OCI-LY1 (cell line): ENCODE results near the gene WWOX.

Source experiments
- H2AFZ ChIP-seq: fragments of 200-600 bp; sonication (generic), shearing (Covaris generic); 2 replicates; pipeline ENCODE4 v1.6.0; 2014; ENCODE audit warnings: antibody characterized with exemption, mild to moderate bottlenecking, low read length
- H3F3A ChIP-seq: fragments of 200-600 bp; sonication (generic), shearing (Covaris generic); 2 replicates; pipeline ENCODE4 v1.6.0; 2014; ENCODE audit warnings: mild to moderate bottlenecking, antibody characterized with exemption, low read length, moderate library complexity; ENCODE audit not compliant: insufficient read depth
- H3K27ac ChIP-seq: fragments of 200-600 bp; sonication (generic); 2 replicates; pipeline ENCODE4 v1.5.1; 2014; ENCODE audit warnings: low read length, mixed run types, mild to moderate bottlenecking, low read depth; ENCODE audit not compliant: poor library complexity, severe bottlenecking
- H3K27me3 ChIP-seq: fragments of 200-600 bp; sonication (generic); 2 replicates; pipeline ENCODE4 v1.6.0; 2014; ENCODE audit warnings: antibody characterized with exemption, mild to moderate bottlenecking, low read length, moderate library complexity; ENCODE audit not compliant: insufficient read depth
- H3K36me3 ChIP-seq: fragments of 200-600 bp; sonication (generic); 2 replicates; pipeline ENCODE4 v1.6.1; 2014; ENCODE audit warnings: mild to moderate bottlenecking, antibody characterized with exemption, low read length, moderate library complexity, mixed read lengths; ENCODE audit not compliant: insufficient read depth
- H3K4me1 ChIP-seq: fragments of 200-600 bp; sonication (generic); 2 replicates; pipeline ENCODE4 v1.5.1; 2014; ENCODE audit warnings: mild to moderate bottlenecking, low read length, moderate library complexity; ENCODE audit not compliant: insufficient read depth, severe bottlenecking
- H3K4me2 ChIP-seq: fragments of 200-600 bp; sonication (generic), shearing (Covaris generic); 2 replicates; pipeline ENCODE4 v1.6.1; 2014; ENCODE audit warnings: low read length
- H3K4me3 ChIP-seq: fragments of 200-600 bp; sonication (generic); 2 replicates; pipeline ENCODE4 v1.5.1; 2014; ENCODE audit warnings: low read length, low read depth, mild to moderate bottlenecking, mixed read lengths; ENCODE audit not compliant: poor library complexity, severe bottlenecking
- H3K79me2 ChIP-seq: fragments of 200-600 bp; shearing (Covaris generic); 2 replicates; pipeline ENCODE4 v1.6.1; 2016; ENCODE audit warnings: mixed run types, low read length, mixed read lengths; ENCODE audit not compliant: insufficient read depth
- H3K9ac ChIP-seq: fragments of 200-600 bp; sonication (generic), shearing (Covaris generic); 2 replicates; pipeline ENCODE4 v1.6.1; 2014; ENCODE audit warnings: mild to moderate bottlenecking, low read length, mixed read lengths
- H3K9me2 ChIP-seq: fragments of 200-600 bp; sonication (generic), shearing (Covaris generic); 2 replicates; pipeline ENCODE4 v1.6.1; 2014; ENCODE audit warnings: low read depth, mild to moderate bottlenecking, low read length, mixed read lengths
- H3K9me3 ChIP-seq: fragments of 200-600 bp; shearing (Covaris generic); 2 replicates; pipeline ENCODE4 v1.6.1; 2014; ENCODE audit warnings: low read length, mixed read lengths
- H4K20me1 ChIP-seq: fragments of 200-600 bp; sonication (generic), shearing (Covaris generic); 2 replicates; pipeline ENCODE4 v1.6.0; 2016; ENCODE audit warnings: mild to moderate bottlenecking, low read length; ENCODE audit not compliant: insufficient read depth
- CTCF ChIP-seq: fragments of 200-600 bp; sonication (generic), shearing (Covaris generic); IDR thresholded peaks from 2 replicates; pipeline ENCODE4 v1.5.1; 2017; ENCODE audit warnings: mild to moderate bottlenecking, antibody characterized with exemption, low read length, moderate library complexity, mixed read lengths
- EZH2 ChIP-seq: fragments of 200-600 bp; sonication (generic), shearing (Covaris generic); IDR thresholded peaks from 2 replicates; pipeline ENCODE4 v1.8.0; 2017; ENCODE audit warnings: borderline replicate concordance, mixed run types, mild to moderate bottlenecking, antibody characterized with exemption, low read length, moderate library complexity, mixed read lengths

The WWOX gene

GRCh38 chr16:78629173-78629572 is 529.7 kb downstream of the WWOX start:
- Histone ChIP-seq H3F3A (no peaks in the 10 kb centered on the region), H3K27me3 (no peaks in the 10 kb centered on the region), H3K9ac (no peak overlapping the region), H3K4me2 (no peak overlapping the region), H3K79me2 (no peaks in the 10 kb centered on the region), H3K36me3 (no peaks in the 10 kb centered on the region), H3K4me1 (no peaks in the 10 kb centered on the region), H3K27ac (no peak overlapping the region), H3K9me3 (no peaks in the 10 kb centered on the region), H4K20me1 (no peaks in the 10 kb centered on the region), H2AFZ (no peak overlapping the region), H3K9me2 (no peaks in the 10 kb centered on the region), H3K4me3 (no peak overlapping the region)
- TF ChIP-seq EZH2 (no peak), CTCF (no peak)

GRCh38 chr16:78630102-78630501 is 530.6 kb downstream of the WWOX start:
- H3K4me3 ChIP-seq = no peak overlapping the region
- no peaks in the 10 kb centered on the region for H3K27me3 ChIP-seq
- H3K9ac ChIP-seq = no peak overlapping the region
- H3K9me3 ChIP-seq = no peaks in the 10 kb centered on the region
- no peaks in the 10 kb centered on the region for H4K20me1 ChIP-seq
- no peaks in the 10 kb centered on the region for H3F3A ChIP-seq
- no peak overlapping the region for H3K4me2 ChIP-seq
- no peak overlapping the region for H3K27ac ChIP-seq
- H3K79me2 ChIP-seq = no peaks in the 10 kb centered on the region
- H3K9me2 ChIP-seq = no peaks in the 10 kb centered on the region
- no peaks in the 10 kb centered on the region for H3K36me3 ChIP-seq
- TF ChIP-seq CTCF = no peak
- TF ChIP-seq EZH2 = no peak
- no peak overlapping the region for H2AFZ ChIP-seq
- no peaks in the 10 kb centered on the region for H3K4me1 ChIP-seq

- TF ChIP-seq CTCF (no peak), EZH2 (no peak)
- H3K27ac ChIP-seq = no peak overlapping the region
- no peaks in the 10 kb centered on the region for H3K36me3 ChIP-seq
- no peak overlapping the region for H3K4me3 ChIP-seq
- no peak overlapping the region for H3K9ac ChIP-seq
- H3K27me3 ChIP-seq = no peaks in the 10 kb centered on the region
- no peaks in the 10 kb centered on the region for H3K9me3 ChIP-seq
- no peak overlapping the region for H2AFZ ChIP-seq
- no peaks in the 10 kb centered on the region for H3K79me2 ChIP-seq
- H3F3A ChIP-seq = no peaks in the 10 kb centered on the region
- no peak overlapping the region for H3K4me2 ChIP-seq
- no peaks in the 10 kb centered on the region for H3K4me1 ChIP-seq
- no peaks in the 10 kb centered on the region for H3K9me2 ChIP-seq
- no peaks in the 10 kb centered on the region for H4K20me1 ChIP-seq
Measured at GRCh38 chr16:78633551-78633950, 534.1 kb downstream of the WWOX start.
